IMR-90 (cell line): ENCODE measurements around the gene DOC2B. TPM values are rescaled to one million over a fixed set of nuclear protein-coding genes. Genes with fewer than 3 reads are reported as not detected.

Source experiments
- ATAC-seq: fragments of 200-7000 bp; cut with Tn5 transposase; 2 replicates; pipeline ENCODE4 v1.9.1; 2020; ENCODE audit warnings: low read depth, mild to moderate bottlenecking, moderate library complexity
- BruUV-seq: library from RNA; stranded (reverse); fragments of 400-500 nt; replicated peaks from 2 replicates; lab custom pipeline; 2021; lab: Mats Ljungman, UMichigan
- CTCF ChIA-PET: fragments of 300-600 bp; formaldehyde crosslinking; extraction: SDS; loops from one replicate; lab custom pipeline; 2021; ENCODE audit warnings: antibody characterized with exemption; lab: Yijun Ruan, JAX
- POLR2A ChIA-PET: fragments of 300-600 bp; sonication (Branson Sonifier 250); formaldehyde crosslinking; loops from one replicate; lab custom pipeline; 2022; ENCODE audit warnings: antibody characterized with exemption; ENCODE audit not compliant: unreplicated experiment; lab: Charles Lee
- DNase-seq: peaks from one replicate; pipeline ENCODE4 v3.0.0; 2013
- H2AFZ ChIP-seq: replicated peaks from 2 replicates; pipeline ENCODE3; 2013; ENCODE audit warnings: low read length, mild to moderate bottlenecking; ENCODE audit not compliant: poor library complexity
- H2AK5ac ChIP-seq: 2 replicates; pipeline ENCODE4 v1.6.1; 2013; ENCODE audit warnings: low read depth, low read length, inconsistent platforms
- H2AK9ac ChIP-seq: replicated peaks from 2 replicates; pipeline ENCODE3; 2013; ENCODE audit warnings: mild to moderate bottlenecking, low read depth, low read length, moderate library complexity; ENCODE audit not compliant: poor library complexity
- H2BK120ac ChIP-seq: 2 replicates; pipeline ENCODE4 v1.6.1; 2013; ENCODE audit warnings: low read depth, low read length, inconsistent platforms
- H2BK15ac ChIP-seq: 3 replicates; pipeline ENCODE4 v1.6.1; 2013; ENCODE audit warnings: low read depth, low read length, inconsistent platforms
- H2BK20ac ChIP-seq: 2 replicates; pipeline ENCODE4 v1.6.1; 2013; ENCODE audit warnings: low read depth, mild to moderate bottlenecking, inconsistent platforms, low read length, moderate library complexity
- H2BK5ac ChIP-seq: 2 replicates; pipeline ENCODE4 v1.6.1; 2013; ENCODE audit warnings: mild to moderate bottlenecking, low read depth, low read length, inconsistent platforms; ENCODE audit not compliant: poor library complexity, severe bottlenecking
- H3K14ac ChIP-seq: replicated peaks from 2 replicates; pipeline ENCODE4 v1.6.1; 2013; ENCODE audit warnings: low read depth, low read length, inconsistent platforms
- H3K18ac ChIP-seq: 2 replicates; pipeline ENCODE4 v1.6.1; 2013; ENCODE audit warnings: low read depth, low read length, control low read depth
- H3K23ac ChIP-seq: 2 replicates; pipeline ENCODE4 v1.6.1; 2013; ENCODE audit warnings: low read depth, low read length, inconsistent platforms
- H3K27ac ChIP-seq: 2 replicates; pipeline ENCODE4 v1.5.1; 2013; ENCODE audit warnings: mild to moderate bottlenecking, control low read depth, low read length; ENCODE audit not compliant: insufficient read depth
- H3K27me3 ChIP-seq: 2 replicates; pipeline ENCODE4 v1.6.1; 2013; ENCODE audit warnings: low read length; ENCODE audit not compliant: control insufficient read depth, insufficient read depth
- H3K36me3 ChIP-seq: 2 replicates; pipeline ENCODE4 v1.6.1; 2013; ENCODE audit warnings: low read length, mixed read lengths; ENCODE audit not compliant: control insufficient read depth, insufficient read depth
- H3K4ac ChIP-seq: 2 replicates; pipeline ENCODE4 v1.6.1; 2013; ENCODE audit warnings: low read depth, low read length, inconsistent platforms
- H3K4me1 ChIP-seq: 2 replicates; pipeline ENCODE4 v1.6.1; 2013; ENCODE audit warnings: low read length, mixed read lengths; ENCODE audit not compliant: control insufficient read depth, insufficient read depth
- H3K4me2 ChIP-seq: 2 replicates; pipeline ENCODE4 v1.6.1; 2013; ENCODE audit warnings: low read depth, mild to moderate bottlenecking, control low read depth, low read length, moderate library complexity
- H3K4me3 ChIP-seq: 2 replicates; pipeline ENCODE4 v1.5.1; 2013; ENCODE audit warnings: low read depth, mild to moderate bottlenecking, control low read depth, low read length, moderate library complexity; ENCODE audit not compliant: insufficient read depth
- H3K56ac ChIP-seq: 2 replicates; pipeline ENCODE4 v1.6.1; 2013; ENCODE audit warnings: low read length, inconsistent platforms; ENCODE audit not compliant: insufficient read depth; ENCODE audit errors: extremely low read depth
- H3K79me1 ChIP-seq, 2 experiments: 2 replicates each; pipeline ENCODE4 v1.6.1; 2013; ENCODE audit warnings: low read length in 2 of 2, inconsistent platforms in 1 of 2, low read depth in 1 of 2
- H3K9ac ChIP-seq: 2 replicates; pipeline ENCODE4 v1.6.1; 2013; ENCODE audit warnings: low read depth, low read length, control low read depth
- H3K9me1 ChIP-seq: 2 replicates; pipeline ENCODE4 v1.6.1; 2013; ENCODE audit warnings: low read length, inconsistent platforms; ENCODE audit not compliant: insufficient read depth
- H3K9me3 ChIP-seq: 2 replicates; pipeline ENCODE4 v1.6.1; 2013; ENCODE audit warnings: low read length; ENCODE audit not compliant: control insufficient read depth, insufficient read depth
- H4K20me1 ChIP-seq: 2 replicates; pipeline ENCODE4 v1.6.1; 2013; ENCODE audit warnings: low read length, inconsistent platforms; ENCODE audit not compliant: insufficient read depth
- H4K5ac ChIP-seq: 2 replicates; pipeline ENCODE4 v1.6.1; 2013; ENCODE audit warnings: mild to moderate bottlenecking, low read depth, low read length, control low read depth
- H4K8ac ChIP-seq, 2 experiments: 2 replicates each; pipeline ENCODE4 v1.6.1; 2013; ENCODE audit warnings: low read depth in 2 of 2, low read length in 2 of 2, control low read depth in 1 of 2, inconsistent platforms in 1 of 2
- H4K91ac ChIP-seq: 2 replicates; pipeline ENCODE4 v1.6.1; 2013; ENCODE audit warnings: low read depth, low read length, inconsistent platforms; ENCODE audit not compliant: insufficient read depth
- BHLHE40 ChIP-seq: fragments of 150-350 bp; IDR thresholded peaks from 2 replicates; pipeline ENCODE4 v1.6.1; 2016; ENCODE audit warnings: mild to moderate bottlenecking, low read depth, low read length
- CEBPB ChIP-seq: IDR thresholded peaks from 2 replicates; pipeline ENCODE4 v1.6.1; 2012; ENCODE audit warnings: low read depth, low read length, improper control_type of control experiment
- FOS ChIP-seq: fragments of 150-350 bp; IDR thresholded peaks from 2 replicates; pipeline ENCODE4 v1.6.1; 2016; ENCODE audit warnings: low read depth, low read length
- MAFK ChIP-seq: IDR thresholded peaks from 2 replicates; pipeline ENCODE4 v1.6.1; 2012; ENCODE audit warnings: low read depth, low read length, improper control_type of control experiment
- MAZ ChIP-seq: IDR thresholded peaks from 2 replicates; pipeline ENCODE4 v1.6.1; 2012; ENCODE audit warnings: low read depth, mild to moderate bottlenecking, low read length, improper control_type of control experiment, moderate library complexity, borderline replicate concordance
- MXI1 ChIP-seq: IDR thresholded peaks from 2 replicates; pipeline ENCODE4 v1.6.1; 2012; ENCODE audit warnings: low read depth, mild to moderate bottlenecking, low read length, moderate library complexity, borderline replicate concordance
- NFE2L2 ChIP-seq: fragments of 150-350 bp; IDR thresholded peaks from 2 replicates; pipeline ENCODE4 v1.6.1; 2016; ENCODE audit warnings: low read depth, mild to moderate bottlenecking, low read length
- RAD21 ChIP-seq: IDR thresholded peaks from 2 replicates; pipeline ENCODE4 v1.6.1; 2012; ENCODE audit warnings: low read length, improper control_type of control experiment
- RCOR1 ChIP-seq: IDR thresholded peaks from 2 replicates; pipeline ENCODE4 v1.6.1; 2012; ENCODE audit warnings: mild to moderate bottlenecking, low read length, improper control_type of control experiment; ENCODE audit not compliant: insufficient replicate concordance
- RFX5 ChIP-seq: IDR thresholded peaks from 2 replicates; pipeline ENCODE4 v1.8.0; 2012; ENCODE audit warnings: low read depth, mild to moderate bottlenecking, low read length, moderate library complexity
- SMC3 ChIP-seq: fragments of 150-350 bp; IDR thresholded peaks from 2 replicates; pipeline ENCODE4 v1.6.1; 2016; ENCODE audit warnings: low read depth, mild to moderate bottlenecking, antibody characterized with exemption, low read length, moderate library complexity
- WGBS, 2 experiments: methylation state at CpG; one replicate each; pipeline versions ENCODE4 v1.1.5 to v1.1.7; 2013; ENCODE audit warnings: missing lambda C conversion rate in 2 of 2; ENCODE audit not compliant: insufficient read length in 1 of 2; ENCODE audit errors: extremely low coverage in 2 of 2; 5-methylcytosine and 5-hydroxymethylcytosine counted together
- dilution Hi-C: fragments of 300-500 bp; cut with HindIII; formaldehyde crosslinking; loops from one replicate; pipeline ENCODE4 v1.14.3; 2018; ENCODE audit warnings: low sequenced_read_pairs; ENCODE audit not compliant: unreplicated experiment
- in situ Hi-C: fragments of 300-500 bp; cut with MboI; formaldehyde crosslinking; loops from 3 replicates; pipeline ENCODE4 v1.14.3; 2019; ENCODE audit warnings: low sequenced_read_pairs, inconsistent platforms, mixed read lengths
- intact Hi-C: fragments of 100-400 bp; cut with micrococcal nuclease; formaldehyde crosslinking; loops from 2 replicates; pipeline ENCODE4 v1.10.0; 2022
- polyA plus RNA-seq, 3 experiments: library from polyadenylated mRNA; depleted of rRNA; stranded (reverse); fragments of >200 nt; gene quantifications; 2 replicates each; pipeline ENCODE4 v1.2.3, GENCODE V29; 2012; ENCODE audit warnings: low replicate concordance in 1 of 3
- total RNA-seq: library from RNA; depleted of rRNA; stranded (reverse); fragments of >200 nt; gene quantifications from 2 replicates; pipeline ENCODE4 v1.2.3, GENCODE V29; 2012
- TF ChIP-seq, protein P1 (sequence below): conservative IDR thresholded peaks from 2 replicates; pipeline ENCODE4 v1.5.1; 2012; ENCODE audit warnings: mild to moderate bottlenecking, low read depth, low read length, improper control_type of control experiment
- TF ChIP-seq, protein P2 (sequence below): fragments of 150-350 bp; IDR thresholded peaks from 2 replicates; pipeline ENCODE4 v1.6.1; 2017; ENCODE audit warnings: mild to moderate bottlenecking, antibody characterized with exemption, low read length, low read depth
- TF ChIP-seq, protein P3 (sequence below): fragments of 150-350 bp; IDR thresholded peaks from 2 replicates; pipeline ENCODE4 v1.6.1; 2016; ENCODE audit warnings: low read depth, mild to moderate bottlenecking, low read length, moderate library complexity, borderline replicate concordance

DOC2B gene
- total and polyA plus RNA-seq, 2 of the 4 experiments (the other 2 are of a cell fraction): not detected

DNA sequence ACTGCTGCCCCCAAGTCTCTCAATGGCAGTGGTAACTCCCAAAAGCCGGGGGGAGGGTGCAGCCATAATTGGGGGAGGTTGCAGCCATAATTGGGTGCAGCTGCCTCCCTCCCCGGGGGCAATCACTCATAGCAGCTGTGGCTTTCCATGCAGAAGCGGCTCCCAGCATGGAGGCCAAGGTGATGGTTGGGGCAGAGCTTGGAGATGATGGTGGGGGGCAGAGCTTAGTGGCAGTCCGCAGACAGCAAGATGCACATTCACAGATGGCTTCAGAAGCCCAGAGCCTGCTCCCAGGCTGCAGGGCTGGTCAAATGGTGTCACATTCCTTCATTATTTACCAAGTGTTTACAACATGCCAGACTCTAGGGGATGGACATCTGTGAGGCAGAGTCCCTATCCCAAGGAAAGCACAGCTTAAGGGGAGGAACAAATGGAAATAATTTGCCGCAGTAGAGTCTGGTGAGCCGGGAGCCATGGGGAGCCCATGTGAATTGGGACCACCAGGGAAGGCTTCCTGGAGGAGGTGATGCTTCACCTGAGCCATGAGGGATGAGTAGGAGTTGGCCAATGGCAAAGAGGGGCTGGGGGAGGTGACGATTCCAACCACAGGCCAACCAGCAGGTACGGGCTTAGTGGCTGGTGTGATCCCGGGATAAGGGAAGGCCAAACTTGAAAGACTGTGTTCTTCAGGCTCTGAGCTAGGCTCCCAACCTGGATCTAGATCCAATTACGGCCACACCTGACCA lies 8.1 kb downstream of the DOC2B start:
- Histone ChIP-seq H4K8ac (no peak overlapping the region), H3K9me1 (no peaks in the 10 kb centered on the region), H3K27me3 (peaks cover 33% of the 10 kb centered on the region), H3K36me3 (no peaks in the 10 kb centered on the region), H2AFZ (no peak overlapping the region), H2BK20ac (no peak overlapping the region), H3K4ac (no peak overlapping the region), H3K27ac (no peak overlapping the region), H3K18ac (no peak overlapping the region), H3K56ac (no peak overlapping the region), H2BK120ac (no peak overlapping the region), H3K4me1 (no peaks in the 10 kb centered on the region), H2BK5ac (no peak overlapping the region), H3K4me3 (no peak overlapping the region), H3K9me3 (no peaks in the 10 kb centered on the region), H4K91ac (no peak overlapping the region), H4K5ac (no peak overlapping the region), H3K23ac (no peak overlapping the region), H3K79me1 (no peaks in the 10 kb centered on the region), H3K4me2 (no peak overlapping the region), H3K14ac (no peak overlapping the region), H2AK9ac (no peak overlapping the region), H2BK15ac (no peak overlapping the region), H3K9ac (no peak overlapping the region), H4K20me1 (no peaks in the 10 kb centered on the region), H2AK5ac (no peak overlapping the region)
- dilution Hi-C loops (no loop called here), intact Hi-C loops (no loop called here), in situ Hi-C loops (no loop called here)
- TF ChIP-seq MXI1: no peak
- no peak for TF ChIP-seq SMC3
- TF ChIP-seq CEBPB: no peak
- TF ChIP-seq, protein P1, sequence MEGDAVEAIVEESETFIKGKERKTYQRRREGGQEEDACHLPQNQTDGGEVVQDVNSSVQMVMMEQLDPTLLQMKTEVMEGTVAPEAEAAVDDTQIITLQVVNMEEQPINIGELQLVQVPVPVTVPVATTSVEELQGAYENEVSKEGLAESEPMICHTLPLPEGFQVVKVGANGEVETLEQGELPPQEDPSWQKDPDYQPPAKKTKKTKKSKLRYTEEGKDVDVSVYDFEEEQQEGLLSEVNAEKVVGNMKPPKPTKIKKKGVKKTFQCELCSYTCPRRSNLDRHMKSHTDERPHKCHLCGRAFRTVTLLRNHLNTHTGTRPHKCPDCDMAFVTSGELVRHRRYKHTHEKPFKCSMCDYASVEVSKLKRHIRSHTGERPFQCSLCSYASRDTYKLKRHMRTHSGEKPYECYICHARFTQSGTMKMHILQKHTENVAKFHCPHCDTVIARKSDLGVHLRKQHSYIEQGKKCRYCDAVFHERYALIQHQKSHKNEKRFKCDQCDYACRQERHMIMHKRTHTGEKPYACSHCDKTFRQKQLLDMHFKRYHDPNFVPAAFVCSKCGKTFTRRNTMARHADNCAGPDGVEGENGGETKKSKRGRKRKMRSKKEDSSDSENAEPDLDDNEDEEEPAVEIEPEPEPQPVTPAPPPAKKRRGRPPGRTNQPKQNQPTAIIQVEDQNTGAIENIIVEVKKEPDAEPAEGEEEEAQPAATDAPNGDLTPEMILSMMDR: no peak
- TF ChIP-seq BHLHE40: no peak
- no peak for TF ChIP-seq RCOR1
- no peak for TF ChIP-seq RAD21
- TF ChIP-seq MAFK: no peak
- TF ChIP-seq NFE2L2: no peak
- TF ChIP-seq MAZ: no peak
- TF ChIP-seq, protein P2, sequence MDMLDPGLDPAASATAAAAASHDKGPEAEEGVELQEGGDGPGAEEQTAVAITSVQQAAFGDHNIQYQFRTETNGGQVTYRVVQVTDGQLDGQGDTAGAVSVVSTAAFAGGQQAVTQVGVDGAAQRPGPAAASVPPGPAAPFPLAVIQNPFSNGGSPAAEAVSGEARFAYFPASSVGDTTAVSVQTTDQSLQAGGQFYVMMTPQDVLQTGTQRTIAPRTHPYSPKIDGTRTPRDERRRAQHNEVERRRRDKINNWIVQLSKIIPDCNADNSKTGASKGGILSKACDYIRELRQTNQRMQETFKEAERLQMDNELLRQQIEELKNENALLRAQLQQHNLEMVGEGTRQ: no peak
- no peak for TF ChIP-seq FOS
- no peak for TF ChIP-seq RFX5
- TF ChIP-seq, protein P3, sequence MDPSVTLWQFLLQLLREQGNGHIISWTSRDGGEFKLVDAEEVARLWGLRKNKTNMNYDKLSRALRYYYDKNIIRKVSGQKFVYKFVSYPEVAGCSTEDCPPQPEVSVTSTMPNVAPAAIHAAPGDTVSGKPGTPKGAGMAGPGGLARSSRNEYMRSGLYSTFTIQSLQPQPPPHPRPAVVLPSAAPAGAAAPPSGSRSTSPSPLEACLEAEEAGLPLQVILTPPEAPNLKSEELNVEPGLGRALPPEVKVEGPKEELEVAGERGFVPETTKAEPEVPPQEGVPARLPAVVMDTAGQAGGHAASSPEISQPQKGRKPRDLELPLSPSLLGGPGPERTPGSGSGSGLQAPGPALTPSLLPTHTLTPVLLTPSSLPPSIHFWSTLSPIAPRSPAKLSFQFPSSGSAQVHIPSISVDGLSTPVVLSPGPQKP: no peak
- CTCF ChIA-PET: no interaction called here
- POLR2A ChIA-PET: no interaction called here
- no peak; the same call in 1 of the 2 replicates for ATAC-seq
- no TSS peak for BruUV-seq
- DNase-seq: no peak
- WGBS, 2 experiments: 53% methylated on average over 6 of the region's 10 CpGs; no CpG with 5 or more reads in 1 of the 2 experiments
